ENCODE data around the gene PRSS48. TPM values are rescaled to one million over a fixed set of nuclear protein-coding genes. Genes with fewer than 3 reads are reported as not detected.

The PRSS48 gene
- total and polyA plus RNA-seq, 4 donors = 0.21 TPM; not detected in 3

DNA sequence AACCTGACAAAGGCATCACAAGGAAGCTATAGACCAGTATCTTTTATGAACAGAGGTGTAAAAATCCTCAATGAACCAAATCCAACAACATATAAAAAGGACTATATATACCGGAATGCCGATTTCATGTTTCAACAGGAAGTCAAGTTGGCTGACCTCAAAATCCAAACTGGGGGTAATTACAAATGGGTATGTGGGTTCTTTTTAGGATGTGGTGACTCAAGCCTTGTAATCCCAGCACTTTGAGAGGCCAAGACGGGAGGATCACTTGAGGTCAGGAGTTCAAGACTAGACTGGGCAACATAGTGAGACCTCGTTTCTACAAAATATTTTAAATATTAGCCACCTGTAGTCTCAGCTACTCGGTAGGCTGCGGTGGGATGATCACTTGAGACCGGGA, 10.4 kb downstream of the PRSS48 start:
- Histone ChIP-seq H3K36me3 (ENCODE audit: control insufficient read depth, insufficient read depth, low read length) (no peaks in the 10 kb centered on the region), H3K27ac (ENCODE audit: low read depth, low read length) (no peak overlapping the region), H3K4me3 (ENCODE audit: low read depth, low read length) (no peak overlapping the region), H3K4me1 (ENCODE audit: control insufficient read depth, insufficient read depth, low read length) (no peaks in the 10 kb centered on the region), H3K9me3 (ENCODE audit: control insufficient read depth, insufficient read depth, low read length) (peaks cover 7% of the 10 kb centered on the region), H3K27me3 (ENCODE audit: control insufficient read depth, insufficient read depth, low read length) (no peaks in the 10 kb centered on the region)
- 100% methylated on average over 6 of the region's 7 CpGs for WGBS (ENCODE audit: insufficient coverage)
- no peak for DNase-seq (ENCODE audit: low read depth in 4 of 6, low spot score in 6 of 6)

GRCh38 chr4:151291485-151291884, 14.5 kb downstream of the PRSS48 start:
- no CpG with 5 or more reads among the region's 1 CpG for WGBS (ENCODE audit: insufficient coverage)

DNA sequence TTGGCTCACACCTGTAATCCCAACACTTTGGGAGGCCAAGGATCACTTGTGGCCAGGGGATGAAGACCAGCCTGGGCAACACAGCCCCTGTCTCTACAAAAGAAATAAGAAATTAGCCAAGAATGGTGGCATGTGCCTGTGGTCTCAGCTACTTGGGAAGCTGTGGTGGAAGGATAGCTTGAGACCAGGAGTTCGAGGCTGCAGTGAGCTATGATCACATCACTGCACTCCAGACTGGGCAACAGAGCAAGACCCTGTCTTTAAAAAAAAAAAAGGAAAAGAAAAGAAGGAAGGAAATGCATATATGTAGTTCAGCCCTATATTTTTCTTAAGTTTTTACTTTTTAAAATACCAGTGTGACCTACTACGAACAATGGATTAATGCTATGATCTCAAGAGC, 15.1 kb downstream of the PRSS48 start:
- no peaks in the 10 kb centered on the region for H3K27me3 ChIP-seq (ENCODE audit: control insufficient read depth, insufficient read depth, low read length)

More at GRCh38 chr4:151291485-151291884, 14.5 kb downstream of the PRSS48 start:
- no peak overlapping the region for H3K4me3 ChIP-seq (ENCODE audit: low read depth, low read length)
- H3K9me3 ChIP-seq (ENCODE audit: control insufficient read depth, insufficient read depth, low read length) = peaks cover 1% of the 10 kb centered on the region
- no peaks in the 10 kb centered on the region for H3K27me3 ChIP-seq (ENCODE audit: control insufficient read depth, insufficient read depth, low read length)
- H3K4me1 ChIP-seq (ENCODE audit: control insufficient read depth, insufficient read depth, low read length) = peaks cover 9% of the 10 kb centered on the region
- H3K27ac ChIP-seq (ENCODE audit: low read depth, low read length) = no peak overlapping the region
- DNase-seq (ENCODE audit: low read depth in 4 of 6, low spot score in 6 of 6) = no peak
- H3K36me3 ChIP-seq (ENCODE audit: control insufficient read depth, insufficient read depth, low read length) = no peaks in the 10 kb centered on the region

GRCh38 chr4:151294833-151295496, 18.0 kb downstream of the PRSS48 start:
- Histone ChIP-seq H3K27me3 (ENCODE audit: control insufficient read depth, insufficient read depth, low read length) (no peaks in the 10 kb centered on the region), H3K4me1 (ENCODE audit: control insufficient read depth, insufficient read depth, low read length) (peaks cover 9% of the 10 kb centered on the region)

More for the DNA sequence above, 15.1 kb downstream of the PRSS48 start:
- DNase-seq (ENCODE audit: low read depth in 4 of 6, low spot score in 6 of 6) = no peak
- H3K36me3 ChIP-seq (ENCODE audit: control insufficient read depth, insufficient read depth, low read length) = no peaks in the 10 kb centered on the region
- H3K4me1 ChIP-seq (ENCODE audit: control insufficient read depth, insufficient read depth, low read length) = peaks cover 9% of the 10 kb centered on the region
- WGBS (ENCODE audit: insufficient coverage) = no CpG with 5 or more reads among the region's 2 CpGs
- H3K9me3 ChIP-seq (ENCODE audit: control insufficient read depth, insufficient read depth, low read length) = no peaks in the 10 kb centered on the region
- H3K4me3 ChIP-seq (ENCODE audit: low read depth, low read length) = no peak overlapping the region
- no peak overlapping the region for H3K27ac ChIP-seq (ENCODE audit: low read depth, low read length)

DNA sequence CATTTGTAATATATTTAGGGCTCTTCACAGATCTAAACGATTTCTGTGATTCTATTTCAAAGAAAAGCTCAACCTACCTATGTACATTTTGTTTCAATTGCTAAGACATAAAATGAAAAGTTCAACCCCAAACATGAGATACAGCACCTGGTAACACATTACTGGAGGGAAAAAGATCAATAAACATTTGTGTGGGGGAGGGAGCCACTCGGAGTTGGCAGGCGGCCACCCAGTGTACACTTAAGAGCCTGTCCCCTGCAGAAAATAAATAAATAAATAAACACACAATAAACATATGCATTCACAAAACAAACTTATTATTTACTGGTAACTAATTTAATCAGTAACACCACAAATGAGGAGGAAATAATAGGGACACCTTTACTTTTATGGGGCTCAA, 19.3 kb downstream of the PRSS48 start:
- no CpG with 5 or more reads among the region's 3 CpGs for WGBS (ENCODE audit: insufficient coverage)
- H3K27ac ChIP-seq (ENCODE audit: low read depth, low read length) = no peak overlapping the region
- H3K36me3 ChIP-seq (ENCODE audit: control insufficient read depth, insufficient read depth, low read length) = no peaks in the 10 kb centered on the region
- H3K4me3 ChIP-seq (ENCODE audit: low read depth, low read length) = no peak overlapping the region
- H3K9me3 ChIP-seq (ENCODE audit: control insufficient read depth, insufficient read depth, low read length) = no peaks in the 10 kb centered on the region
- DNase-seq (ENCODE audit: low read depth in 4 of 6, low spot score in 6 of 6) = peak in 1 of 6 donors; percentile 22
- peaks cover 9% of the 10 kb centered on the region for H3K4me1 ChIP-seq (ENCODE audit: control insufficient read depth, insufficient read depth, low read length)
- no peaks in the 10 kb centered on the region for H3K27me3 ChIP-seq (ENCODE audit: control insufficient read depth, insufficient read depth, low read length)

More at GRCh38 chr4:151294833-151295496, 18.0 kb downstream of the PRSS48 start:
- no peak for DNase-seq (ENCODE audit: low read depth in 4 of 6, low spot score in 6 of 6)
- 97% methylated on average over 5 of the region's 5 CpGs for WGBS (ENCODE audit: insufficient coverage)
- Histone ChIP-seq H3K4me3 (ENCODE audit: low read depth, low read length) (no peak overlapping the region), H3K9me3 (ENCODE audit: control insufficient read depth, insufficient read depth, low read length) (no peaks in the 10 kb centered on the region), H3K36me3 (ENCODE audit: control insufficient read depth, insufficient read depth, low read length) (no peaks in the 10 kb centered on the region), H3K27ac (ENCODE audit: low read depth, low read length) (no peak overlapping the region)

DNA sequence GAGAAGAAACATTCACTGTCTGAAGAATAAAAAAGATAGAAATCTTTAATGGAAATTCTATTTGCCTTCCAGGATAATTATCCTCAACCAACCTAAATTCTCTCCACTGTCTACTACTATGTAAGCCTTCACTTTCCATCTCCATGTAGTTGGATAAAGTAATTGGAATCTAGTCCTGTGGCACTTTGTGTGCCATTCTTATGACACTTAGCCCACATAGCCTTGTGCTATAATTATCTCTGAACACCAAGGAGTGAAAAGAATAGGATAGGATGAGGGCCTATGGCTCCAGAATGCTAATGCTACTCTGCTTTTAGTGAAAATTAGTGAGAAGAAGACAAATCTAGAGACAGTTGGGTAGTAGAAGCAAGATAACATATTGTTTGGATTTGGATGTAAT, 20.2 kb downstream of the PRSS48 start:
- peaks cover 9% of the 10 kb centered on the region for H3K4me1 ChIP-seq (ENCODE audit: control insufficient read depth, insufficient read depth, low read length)
- no peak for DNase-seq (ENCODE audit: low read depth in 4 of 6, low spot score in 6 of 6)
- H3K27ac ChIP-seq (ENCODE audit: low read depth, low read length) = no peak overlapping the region
- no peaks in the 10 kb centered on the region for H3K36me3 ChIP-seq (ENCODE audit: control insufficient read depth, insufficient read depth, low read length)
- H3K9me3 ChIP-seq (ENCODE audit: control insufficient read depth, insufficient read depth, low read length) = no peaks in the 10 kb centered on the region
- no peaks in the 10 kb centered on the region for H3K27me3 ChIP-seq (ENCODE audit: control insufficient read depth, insufficient read depth, low read length)
- no peak overlapping the region for H3K4me3 ChIP-seq (ENCODE audit: low read depth, low read length)

- Histone ChIP-seq H3K9me3 (ENCODE audit: control insufficient read depth, insufficient read depth, low read length) (no peaks in the 10 kb centered on the region), H3K4me1 (ENCODE audit: control insufficient read depth, insufficient read depth, low read length) (no peaks in the 10 kb centered on the region), H3K36me3 (ENCODE audit: control insufficient read depth, insufficient read depth, low read length) (peaks cover 3% of the 10 kb centered on the region), H3K27me3 (ENCODE audit: control insufficient read depth, insufficient read depth, low read length) (no peaks in the 10 kb centered on the region), H3K4me3 (ENCODE audit: low read depth, low read length) (no peak overlapping the region), H3K27ac (ENCODE audit: low read depth, low read length) (no peak overlapping the region)
- WGBS (ENCODE audit: insufficient coverage) = 100% methylated on average over 2 of the region's 4 CpGs
- DNase-seq (ENCODE audit: low read depth in 4 of 6, low spot score in 6 of 6) = no peak
Observed at GRCh38 chr4:151302432-151302831, 25.5 kb downstream of the PRSS48 start.

GRCh38 chr4:151304226-151304625, 27.3 kb downstream of the PRSS48 start:
- Histone ChIP-seq H3K27ac (ENCODE audit: low read depth, low read length) (no peak overlapping the region), H3K4me3 (ENCODE audit: low read depth, low read length) (no peak overlapping the region), H3K4me1 (ENCODE audit: control insufficient read depth, insufficient read depth, low read length) (no peaks in the 10 kb centered on the region), H3K27me3 (ENCODE audit: control insufficient read depth, insufficient read depth, low read length) (no peaks in the 10 kb centered on the region), H3K36me3 (ENCODE audit: control insufficient read depth, insufficient read depth, low read length) (peaks cover 4% of the 10 kb centered on the region), H3K9me3 (ENCODE audit: control insufficient read depth, insufficient read depth, low read length) (no peaks in the 10 kb centered on the region)
- DNase-seq (ENCODE audit: low read depth in 4 of 6, low spot score in 6 of 6) = no peak

- H3K4me1 ChIP-seq (ENCODE audit: control insufficient read depth, insufficient read depth, low read length) = no peaks in the 10 kb centered on the region
- no peak for DNase-seq (ENCODE audit: low read depth in 4 of 6, low spot score in 6 of 6)
- peaks cover 4% of the 10 kb centered on the region for H3K36me3 ChIP-seq (ENCODE audit: control insufficient read depth, insufficient read depth, low read length)
- no peaks in the 10 kb centered on the region for H3K27me3 ChIP-seq (ENCODE audit: control insufficient read depth, insufficient read depth, low read length)
- H3K9me3 ChIP-seq (ENCODE audit: control insufficient read depth, insufficient read depth, low read length) = no peaks in the 10 kb centered on the region
- no peak overlapping the region for H3K27ac ChIP-seq (ENCODE audit: low read depth, low read length)
- no peak overlapping the region for H3K4me3 ChIP-seq (ENCODE audit: low read depth, low read length)
Observed at GRCh38 chr4:151304755-151305154, 27.8 kb downstream of the PRSS48 start.

GRCh38 chr4:151310124-151310728, 33.3 kb downstream of the PRSS48 start:
- 94% methylated on average over 2 of the region's 5 CpGs for WGBS (ENCODE audit: insufficient coverage)
- H3K4me1 ChIP-seq (ENCODE audit: control insufficient read depth, insufficient read depth, low read length) = no peaks in the 10 kb centered on the region
- peaks cover 4% of the 10 kb centered on the region for H3K36me3 ChIP-seq (ENCODE audit: control insufficient read depth, insufficient read depth, low read length)

More at GRCh38 chr4:151310124-151310728, 33.3 kb downstream of the PRSS48 start:
- Histone ChIP-seq H3K4me3 (ENCODE audit: low read depth, low read length) (no peak overlapping the region), H3K27me3 (ENCODE audit: control insufficient read depth, insufficient read depth, low read length) (no peaks in the 10 kb centered on the region), H3K9me3 (ENCODE audit: control insufficient read depth, insufficient read depth, low read length) (no peaks in the 10 kb centered on the region), H3K27ac (ENCODE audit: low read depth, low read length) (no peak overlapping the region)
- DNase-seq (ENCODE audit: low read depth in 4 of 6, low spot score in 6 of 6) = no peak
